ENCODE data around the gene DIP2B. TPM values are rescaled to one million over a fixed set of nuclear protein-coding genes. Genes with fewer than 3 reads are reported as not detected.

DIP2B gene
- total and polyA plus RNA-seq, 12 donors, result 3.0 to 21.5 (median 15.8) TPM

DNA sequence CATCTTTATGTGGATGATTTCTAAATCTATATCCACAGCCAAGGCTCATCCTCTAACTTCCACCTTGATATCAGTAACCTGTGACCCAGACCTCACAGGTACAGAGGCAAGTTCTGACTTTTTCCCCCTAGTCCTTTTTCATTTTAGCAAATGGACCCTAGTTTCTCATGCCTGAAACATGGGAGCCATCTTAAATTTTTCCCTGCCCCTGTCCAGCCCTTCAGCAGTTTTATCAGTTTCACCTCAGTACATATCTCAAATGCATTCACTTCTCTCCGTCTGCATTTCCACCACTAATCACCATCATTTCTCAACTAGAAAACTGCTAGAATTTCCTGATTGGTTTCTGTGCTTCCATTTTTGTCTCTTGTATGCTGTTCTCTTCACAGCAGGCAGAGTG, 79.3 kb downstream of the DIP2B start:
- DNase-seq (no peak), ATAC-seq (no peak)
- Histone ChIP-seq H3K4me3 (no peak overlapping the region), H3K27ac (no peak overlapping the region), H3K4me1 (peaks cover 0 to 31% (median 17%) of the 10 kb centered on the region in 9 donors), H3K9me3 (no peaks in the 10 kb centered on the region), H3K36me3 (peaks cover 0 to 7% (median 0%) of the 10 kb centered on the region in 9 donors), H3K27me3 (no peaks in the 10 kb centered on the region)
- 75% methylated on average over 1 of the region's 1 CpG for WGBS, 2 donors
- no peak for TF ChIP-seq CTCF (IDR thresholded peaks at IDR 0.05)
- intact Hi-C loops (cut with DNase I), result no loop called here

DNA sequence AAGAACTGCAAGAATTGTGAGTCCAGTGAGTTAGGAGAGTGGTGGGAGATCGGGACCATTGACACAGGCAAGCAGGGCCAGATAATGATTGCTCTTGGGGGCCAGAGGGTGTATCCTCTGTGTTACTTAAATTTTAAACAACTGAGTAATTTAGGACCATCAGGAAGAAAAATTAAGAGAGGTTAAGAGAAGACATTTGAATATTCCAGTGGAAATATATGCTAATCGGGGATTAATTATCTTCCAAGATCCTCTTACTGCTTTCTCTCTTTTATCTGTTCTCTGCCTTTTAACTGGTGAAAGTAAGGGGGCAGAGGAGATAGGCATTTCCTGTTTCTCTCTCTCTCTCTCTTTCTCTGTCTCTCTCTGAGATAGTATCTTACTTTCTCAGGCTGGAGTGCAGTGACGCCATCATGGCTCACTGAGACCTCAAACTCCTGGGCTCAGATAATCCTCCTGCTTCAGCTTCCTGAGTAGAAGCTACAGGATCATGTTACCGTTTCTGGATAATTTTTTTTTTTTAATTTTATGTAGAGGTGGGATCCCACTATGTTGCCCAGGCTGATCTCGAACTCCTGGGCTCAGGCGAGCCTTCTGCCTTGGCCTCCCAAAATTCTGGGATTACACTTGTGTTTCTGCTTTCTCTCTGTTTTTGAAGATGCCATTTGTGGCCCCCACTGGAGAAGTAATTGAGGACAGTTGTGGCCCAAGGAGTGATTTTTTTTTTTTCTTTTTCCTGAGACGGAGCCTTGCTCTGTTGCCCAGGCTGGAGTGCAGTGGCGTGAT, 85.1 kb downstream of the DIP2B start:
- Histone ChIP-seq H3K27me3 (no peaks in the 10 kb centered on the region), H3K4me3 (no peak overlapping the region), H3K9me3 (peaks cover 0 to 6% (median 0%) of the 10 kb centered on the region in 11 donors), H3K4me1 (peaks cover 0 to 11% (median 0%) of the 10 kb centered on the region in 9 donors), H3K36me3 (peaks cover 0 to 3% (median 0%) of the 10 kb centered on the region in 9 donors), H3K27ac (no peak overlapping the region)
- ATAC-seq (no peak), DNase-seq (no peak)
- intact Hi-C loops (cut with DNase I), result no loop called here
- WGBS, 2 donors, result 83 to 84% methylated on average over 8 of the region's 8 CpGs
- no peak for TF ChIP-seq CTCF (IDR thresholded peaks at IDR 0.05)

DNA sequence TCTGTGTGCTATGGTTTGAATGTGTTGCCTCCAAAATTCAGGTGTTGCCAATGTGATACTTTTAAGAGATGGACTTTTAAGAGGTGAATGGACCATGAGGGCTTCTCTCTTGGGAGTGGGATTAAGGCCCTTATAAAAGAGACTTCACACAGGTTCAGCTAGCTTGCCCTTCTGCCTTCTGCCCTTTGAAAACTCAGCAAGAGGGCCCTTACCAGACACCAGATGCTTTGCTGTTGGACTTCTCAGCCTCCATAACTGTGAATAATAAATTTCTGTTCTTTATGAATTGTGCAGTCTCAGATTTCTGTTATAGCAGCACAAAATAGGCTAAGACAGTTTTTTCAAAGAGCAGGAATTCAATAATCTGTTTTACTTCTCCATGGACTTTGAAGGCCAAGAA, 86.1 kb downstream of the DIP2B start:
- intact Hi-C loops (cut with DNase I), result no loop called here
- TF ChIP-seq CTCF (IDR thresholded peaks at IDR 0.05), result no peak
- no peaks in the 10 kb centered on the region for H3K27me3 ChIP-seq
- H3K4me3 ChIP-seq, result no peak overlapping the region
- peaks cover 0 to 11% (median 0%) of the 10 kb centered on the region in 9 donors for H3K4me1 ChIP-seq
- H3K36me3 ChIP-seq, result no peaks in the 10 kb centered on the region
- H3K9me3 ChIP-seq, result peaks cover 0 to 6% (median 0%) of the 10 kb centered on the region in 11 donors
- ATAC-seq, result no peak
- no peak overlapping the region for H3K27ac ChIP-seq
- DNase-seq, result no peak

DNA sequence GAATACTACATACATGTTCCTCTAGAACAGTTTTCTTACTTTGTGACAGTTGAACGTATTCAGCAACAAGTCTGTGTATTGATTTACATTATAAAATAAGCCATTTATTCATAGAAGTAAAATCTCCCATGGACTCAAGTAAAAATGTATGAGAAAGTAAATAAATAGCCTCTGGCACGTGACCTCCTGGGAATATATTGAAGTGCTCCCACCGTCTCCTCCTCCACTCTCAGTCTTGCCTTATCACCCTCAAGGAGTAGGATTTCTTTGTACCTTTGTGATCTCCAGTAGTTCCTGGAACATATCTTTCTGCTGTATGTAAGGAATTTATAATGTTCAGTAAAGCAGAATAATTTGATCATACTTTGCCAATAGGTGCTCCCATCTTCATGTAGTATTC, 90.9 kb downstream of the DIP2B start:
- ATAC-seq (no peak), DNase-seq (no peak)
- no peak overlapping the region for H3K27ac ChIP-seq
- H3K27me3 ChIP-seq, result no peaks in the 10 kb centered on the region
- 87 to 90% methylated on average over 3 of the region's 3 CpGs for WGBS, 2 donors
- H3K4me1 ChIP-seq, result peaks cover 0 to 33% (median 24%) of the 10 kb centered on the region in 9 donors
- intact Hi-C loops (cut with DNase I), result no loop called here
- peaks cover 0 to 5% (median 0%) of the 10 kb centered on the region in 11 donors for H3K9me3 ChIP-seq
- H3K36me3 ChIP-seq, result no peaks in the 10 kb centered on the region
- H3K4me3 ChIP-seq, result no peak overlapping the region
- no peak for TF ChIP-seq CTCF (IDR thresholded peaks at IDR 0.05)
